OCI-LY3 (cell line): ENCODE results near the gene SP7.

Experiments used
- EZH2phosphoT487 ChIP-seq: fragments of 200-600 bp; shearing (Covaris generic); IDR thresholded peaks from 2 replicates; pipeline ENCODE4 v1.6.1; 2018; ENCODE audit warnings: antibody characterized with exemption, mixed run types, low read depth
- TF ChIP-seq, protein P1 (sequence below): fragments of 200-600, 300-600 bp; sonication (generic); IDR thresholded peaks from 2 replicates; pipeline ENCODE4 v1.5.1; 2014; ENCODE audit warnings: antibody characterized with exemption, low read length, low read depth

GRCh38 chr12:53334822-53335221 lies 1.3 kb downstream of the SP7 start:
- TF ChIP-seq, protein P1, sequence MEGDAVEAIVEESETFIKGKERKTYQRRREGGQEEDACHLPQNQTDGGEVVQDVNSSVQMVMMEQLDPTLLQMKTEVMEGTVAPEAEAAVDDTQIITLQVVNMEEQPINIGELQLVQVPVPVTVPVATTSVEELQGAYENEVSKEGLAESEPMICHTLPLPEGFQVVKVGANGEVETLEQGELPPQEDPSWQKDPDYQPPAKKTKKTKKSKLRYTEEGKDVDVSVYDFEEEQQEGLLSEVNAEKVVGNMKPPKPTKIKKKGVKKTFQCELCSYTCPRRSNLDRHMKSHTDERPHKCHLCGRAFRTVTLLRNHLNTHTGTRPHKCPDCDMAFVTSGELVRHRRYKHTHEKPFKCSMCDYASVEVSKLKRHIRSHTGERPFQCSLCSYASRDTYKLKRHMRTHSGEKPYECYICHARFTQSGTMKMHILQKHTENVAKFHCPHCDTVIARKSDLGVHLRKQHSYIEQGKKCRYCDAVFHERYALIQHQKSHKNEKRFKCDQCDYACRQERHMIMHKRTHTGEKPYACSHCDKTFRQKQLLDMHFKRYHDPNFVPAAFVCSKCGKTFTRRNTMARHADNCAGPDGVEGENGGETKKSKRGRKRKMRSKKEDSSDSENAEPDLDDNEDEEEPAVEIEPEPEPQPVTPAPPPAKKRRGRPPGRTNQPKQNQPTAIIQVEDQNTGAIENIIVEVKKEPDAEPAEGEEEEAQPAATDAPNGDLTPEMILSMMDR: no peak
- no peak for TF ChIP-seq EZH2phosphoT487
